SK-N-MC (cell line): ENCODE data around the gene KDM2A.
A peak's percentile ranks its signal among the peaks of the same experiment; 100 is the strongest.
"Not testable (repeated sequence)": the region's sequence is repeated elsewhere in the genome, so short reads cannot be mapped to it uniquely, and the experiment has no call there.

Source experiments
- DNase-seq: peaks from one replicate; pipeline ENCODE4 v3.0.0-alpha.2; 2011; ENCODE audit warnings: low read depth, low spot score
- H3K27ac ChIP-seq: fragments of 200-600 bp; sonication (generic); 2 replicates; pipeline ENCODE4 v1.5.1; 2016; ENCODE audit warnings: mixed run types
- H3K36me3 ChIP-seq: fragments of 200-600 bp; sonication (generic); 2 replicates; pipeline ENCODE4 v1.6.1; 2017; ENCODE audit warnings: antibody characterized with exemption, low read length, mixed read lengths; ENCODE audit not compliant: insufficient read depth
- H3K4me3 ChIP-seq: fragments of 200-600 bp; sonication (generic); 2 replicates; pipeline ENCODE4 v1.5.1; 2016
- H3K9ac ChIP-seq: fragments of 200-600 bp; sonication (generic); 2 replicates; pipeline ENCODE4 v1.8.0; 2017; ENCODE audit warnings: mixed run types, mixed read lengths; ENCODE audit not compliant: insufficient read length
- H3K9me3 ChIP-seq: fragments of 200-600 bp; sonication (generic); 2 replicates; pipeline ENCODE4 v1.6.1; 2017; ENCODE audit warnings: low read depth, mild to moderate bottlenecking, antibody characterized with exemption, low read length, moderate library complexity, mixed read lengths
- EZH2 ChIP-seq: fragments of 200-600 bp; sonication (generic); IDR thresholded peaks from one replicate; pipeline ENCODE4 v1.6.1; 2017; ENCODE audit warnings: antibody characterized with exemption
- FOXP2 ChIP-seq: optimal IDR thresholded peaks from 2 replicates; pipeline ENCODE3; 2011; ENCODE audit warnings: mild to moderate bottlenecking, moderate library complexity; ENCODE audit not compliant: insufficient read depth; ENCODE audit errors: extremely low read length, control extremely low read depth
- POLR2AphosphoS5 ChIP-seq: IDR thresholded peaks from 2 replicates; pipeline ENCODE4 v1.6.1; 2012; ENCODE audit warnings: mild to moderate bottlenecking, low read depth, low read length, borderline replicate concordance

KDM2A gene

GRCh38 chr11:67174311-67174710 lies 55.2 kb downstream of the KDM2A start:
- Histone ChIP-seq H3K4me3 (no peak overlapping the region), H3K27ac (no peak overlapping the region), H3K36me3 (peaks cover 10% of the 10 kb centered on the region), H3K9me3 (0 out of 2 replicates have a peak, but pooled peaks cover 5% of the 10 kb centered on the region), H3K9ac (no peak overlapping the region)
- no peak for DNase-seq
- TF ChIP-seq EZH2 (no peak), FOXP2 (no peak), POLR2AphosphoS5 (no peak)

- no peaks in the 10 kb centered on the region for H3K9me3 ChIP-seq
- no peak overlapping the region for H3K9ac ChIP-seq
- H3K27ac ChIP-seq = peak overlapping the region; percentile 16; the same call in 1 of the 2 replicates
- TF ChIP-seq EZH2 (no peak), FOXP2 (no peak), POLR2AphosphoS5 (no peak)
- no peak overlapping the region for H3K4me3 ChIP-seq
- DNase-seq = no peak
- peaks cover 25% of the 10 kb centered on the region for H3K36me3 ChIP-seq
Measured at GRCh38 chr11:67177399-67178281, 58.6 kb downstream of the KDM2A start.

GRCh38 chr11:67178421-67178820 lies 59.4 kb downstream of the KDM2A start:
- Histone ChIP-seq H3K27ac (peak overlapping the region; percentile 16; the same call in 1 of the 2 replicates), H3K9me3 (no peaks in the 10 kb centered on the region), H3K4me3 (no peak overlapping the region), H3K36me3 (peaks cover 33% of the 10 kb centered on the region), H3K9ac (no peak overlapping the region)
- TF ChIP-seq EZH2 = no peak
- no peak for TF ChIP-seq POLR2AphosphoS5
- DNase-seq = no peak

- H3K9me3 ChIP-seq = no peaks in the 10 kb centered on the region
Measured at GRCh38 chr11:67178878-67179277, 59.8 kb downstream of the KDM2A start.

GRCh38 chr11:67179892-67180490 lies 60.9 kb downstream of the KDM2A start:
- TF ChIP-seq POLR2AphosphoS5 = no peak
- no peak for TF ChIP-seq EZH2
- no peak for TF ChIP-seq FOXP2
- Histone ChIP-seq H3K36me3 (peaks cover 46% of the 10 kb centered on the region), H3K27ac (peak overlapping the region; percentile 4; the same call in 1 of the 2 replicates), H3K9ac (no peak overlapping the region), H3K9me3 (no peaks in the 10 kb centered on the region), H3K4me3 (no peak overlapping the region)
- DNase-seq = no peak

More at GRCh38 chr11:67178878-67179277, 59.8 kb downstream of the KDM2A start:
- TF ChIP-seq POLR2AphosphoS5 = no peak
- TF ChIP-seq EZH2 = no peak
- no peak for TF ChIP-seq FOXP2
- Histone ChIP-seq H3K4me3 (no peak overlapping the region), H3K27ac (0 out of 2 replicates have a peak overlapping the region, but pooled peaks have one; percentile 12), H3K9ac (no peak overlapping the region), H3K36me3 (peaks cover 37% of the 10 kb centered on the region)
- no peak for DNase-seq

- TF ChIP-seq POLR2AphosphoS5 = no peak
- TF ChIP-seq FOXP2 = no peak
- no peak for TF ChIP-seq EZH2
- Histone ChIP-seq H3K9me3 (no peaks in the 10 kb centered on the region), H3K36me3 (peaks cover 13% of the 10 kb centered on the region; the same call in 1 of the 2 replicates), H3K4me3 (no peak overlapping the region), H3K9ac (no peak overlapping the region), H3K27ac (no peak overlapping the region)
- no peak for DNase-seq
Measured at GRCh38 chr11:67194096-67194495, 75.0 kb downstream of the KDM2A start.

- peak overlapping the region; percentile 94 for H3K27ac ChIP-seq
- TF ChIP-seq EZH2 (no peak), POLR2AphosphoS5 (no peak), FOXP2 (no peak)
- no peak overlapping the region for H3K9ac ChIP-seq
- H3K36me3 ChIP-seq = peaks cover 26% of the 10 kb centered on the region
- DNase-seq = no peak
- no peaks in the 10 kb centered on the region for H3K9me3 ChIP-seq
- 0 out of 2 replicates have a peak overlapping the region, but pooled peaks have one; percentile 11 for H3K4me3 ChIP-seq
Measured at GRCh38 chr11:67195971-67196456, 77.0 kb downstream of the KDM2A start.

GRCh38 chr11:67197606-67198005 lies 78.5 kb downstream of the KDM2A start:
- TF ChIP-seq FOXP2 (no peak), EZH2 (no peak), POLR2AphosphoS5 (no peak)
- Histone ChIP-seq H3K36me3 (peaks cover 26% of the 10 kb centered on the region), H3K9me3 (no peaks in the 10 kb centered on the region), H3K4me3 (no peak overlapping the region), H3K9ac (no peak overlapping the region), H3K27ac (peak overlapping the region; percentile 39; the same call in 1 of the 2 replicates)
- no peak for DNase-seq

- H3K9me3 ChIP-seq, H3K9ac ChIP-seq, H3K4me3 ChIP-seq, DNase-seq: not testable (repeated sequence)
- H3K36me3 ChIP-seq = peaks cover 20% of the 10 kb centered on the region
- 0 out of 2 replicates have a peak overlapping the region, but pooled peaks have one; percentile 1 for H3K27ac ChIP-seq
Measured at GRCh38 chr11:67198781-67199180, 79.7 kb downstream of the KDM2A start.
